Trophoblast cell (in vitro differentiated cells and primary cell): ENCODE measurements around the gene PTPN6.

Experiments used
- DNase-seq, 2 donors: peaks; one replicate each; pipeline ENCODE4 v3.0.0-alpha.2; 2016
- H2AFZ ChIP-seq: 2 replicates; pipeline ENCODE4 v1.6.1; 2013; ENCODE audit warnings: low read length, moderate library complexity, mild to moderate bottlenecking; ENCODE audit not compliant: insufficient read depth, poor library complexity
- H2AK5ac ChIP-seq: 2 replicates; pipeline ENCODE4 v1.6.1; 2013; ENCODE audit warnings: mild to moderate bottlenecking, low read length
- H2BK120ac ChIP-seq: 2 replicates; pipeline ENCODE4 v1.6.1; 2013; ENCODE audit warnings: low read length, mild to moderate bottlenecking, moderate library complexity; ENCODE audit not compliant: insufficient read depth, poor library complexity
- H2BK12ac ChIP-seq: 2 replicates; pipeline ENCODE4 v1.6.1; 2013; ENCODE audit warnings: mild to moderate bottlenecking, low read length, moderate library complexity
- H2BK5ac ChIP-seq: 2 replicates; pipeline ENCODE4 v1.6.1; 2013; ENCODE audit warnings: low read length, low read depth, moderate library complexity, mild to moderate bottlenecking; ENCODE audit not compliant: poor library complexity
- H3K14ac ChIP-seq: 2 replicates; pipeline ENCODE4 v1.6.1; 2013; ENCODE audit warnings: mild to moderate bottlenecking, low read length
- H3K18ac ChIP-seq: 2 replicates; pipeline ENCODE4 v1.6.1; 2013; ENCODE audit warnings: mild to moderate bottlenecking, low read length
- H3K23ac ChIP-seq: 2 replicates; pipeline ENCODE4 v1.6.1; 2013; ENCODE audit warnings: low read length
- H3K27ac ChIP-seq: 2 replicates; pipeline ENCODE4 v1.5.1; 2013; ENCODE audit warnings: low read depth, mild to moderate bottlenecking, inconsistent platforms, low read length, moderate library complexity
- H3K27me3 ChIP-seq: 2 replicates; pipeline ENCODE4 v1.6.1; 2013; ENCODE audit warnings: inconsistent platforms, mild to moderate bottlenecking, low read length, moderate library complexity; ENCODE audit not compliant: insufficient read depth
- H3K36me3 ChIP-seq, 2 experiments: 1 replicate in 1 of 2; 2 replicates in 1 of 2; pipeline ENCODE4 v1.6.1; 2013; ENCODE audit warnings: low read length in 2 of 2, mild to moderate bottlenecking in 2 of 2, moderate library complexity in 1 of 2; ENCODE audit not compliant: insufficient read depth in 2 of 2, control insufficient read depth in 1 of 2
- H3K4ac ChIP-seq: 2 replicates; pipeline ENCODE4 v1.6.1; 2013; ENCODE audit warnings: low read depth, mild to moderate bottlenecking, low read length, moderate library complexity
- H3K4me1 ChIP-seq, 2 experiments: 1 replicate in 1 of 2; 2 replicates in 1 of 2; pipeline ENCODE4 v1.6.1; 2013; ENCODE audit warnings: low read length in 2 of 2, mild to moderate bottlenecking in 2 of 2, moderate library complexity in 1 of 2; ENCODE audit not compliant: insufficient read depth in 2 of 2, control insufficient read depth in 1 of 2
- H3K4me2 ChIP-seq: 2 replicates; pipeline ENCODE4 v1.6.1; 2013; ENCODE audit warnings: inconsistent platforms, mild to moderate bottlenecking, low read length, moderate library complexity
- H3K4me3 ChIP-seq: 2 replicates; pipeline ENCODE4 v1.5.1; 2013; ENCODE audit warnings: mild to moderate bottlenecking, low read depth, low read length, inconsistent platforms
- H3K79me1 ChIP-seq: one replicate; pipeline ENCODE4 v1.6.1; 2013; ENCODE audit warnings: low read length
- H3K79me2 ChIP-seq: 2 replicates; pipeline ENCODE4 v1.6.1; 2013; ENCODE audit warnings: low read length, mild to moderate bottlenecking; ENCODE audit not compliant: control insufficient read depth, insufficient read depth, poor library complexity
- H3K9ac ChIP-seq: 2 replicates; pipeline ENCODE4 v1.6.1; 2013; ENCODE audit warnings: mild to moderate bottlenecking, low read length
- H3K9me3 ChIP-seq: 2 replicates; pipeline ENCODE4 v1.6.1; 2013; ENCODE audit warnings: low read depth, mild to moderate bottlenecking, control low read depth, inconsistent platforms, low read length; ENCODE audit not compliant: insufficient read depth
- H4K12ac ChIP-seq: 2 replicates; pipeline ENCODE4 v1.6.1; 2013; ENCODE audit warnings: low read depth, mild to moderate bottlenecking, low read length, moderate library complexity
- H4K8ac ChIP-seq: 2 replicates; pipeline ENCODE4 v1.6.1; 2013; ENCODE audit warnings: low read depth, mild to moderate bottlenecking, low read length, moderate library complexity
- H4K91ac ChIP-seq: one replicate; pipeline ENCODE4 v1.6.1; 2013; ENCODE audit warnings: low read depth, mild to moderate bottlenecking, low read length, moderate library complexity
- WGBS: extraction: QIAGEN DNeasy Blood & Tissue Kit; methylation state at CpG from one replicate; pipeline ENCODE4 v1.1.7; 2013; ENCODE audit warnings: missing lambda C conversion rate; ENCODE audit not compliant: insufficient read length, insufficient coverage; ENCODE audit errors: extremely low coverage; 5-methylcytosine and 5-hydroxymethylcytosine counted together

Gene PTPN6

DNA sequence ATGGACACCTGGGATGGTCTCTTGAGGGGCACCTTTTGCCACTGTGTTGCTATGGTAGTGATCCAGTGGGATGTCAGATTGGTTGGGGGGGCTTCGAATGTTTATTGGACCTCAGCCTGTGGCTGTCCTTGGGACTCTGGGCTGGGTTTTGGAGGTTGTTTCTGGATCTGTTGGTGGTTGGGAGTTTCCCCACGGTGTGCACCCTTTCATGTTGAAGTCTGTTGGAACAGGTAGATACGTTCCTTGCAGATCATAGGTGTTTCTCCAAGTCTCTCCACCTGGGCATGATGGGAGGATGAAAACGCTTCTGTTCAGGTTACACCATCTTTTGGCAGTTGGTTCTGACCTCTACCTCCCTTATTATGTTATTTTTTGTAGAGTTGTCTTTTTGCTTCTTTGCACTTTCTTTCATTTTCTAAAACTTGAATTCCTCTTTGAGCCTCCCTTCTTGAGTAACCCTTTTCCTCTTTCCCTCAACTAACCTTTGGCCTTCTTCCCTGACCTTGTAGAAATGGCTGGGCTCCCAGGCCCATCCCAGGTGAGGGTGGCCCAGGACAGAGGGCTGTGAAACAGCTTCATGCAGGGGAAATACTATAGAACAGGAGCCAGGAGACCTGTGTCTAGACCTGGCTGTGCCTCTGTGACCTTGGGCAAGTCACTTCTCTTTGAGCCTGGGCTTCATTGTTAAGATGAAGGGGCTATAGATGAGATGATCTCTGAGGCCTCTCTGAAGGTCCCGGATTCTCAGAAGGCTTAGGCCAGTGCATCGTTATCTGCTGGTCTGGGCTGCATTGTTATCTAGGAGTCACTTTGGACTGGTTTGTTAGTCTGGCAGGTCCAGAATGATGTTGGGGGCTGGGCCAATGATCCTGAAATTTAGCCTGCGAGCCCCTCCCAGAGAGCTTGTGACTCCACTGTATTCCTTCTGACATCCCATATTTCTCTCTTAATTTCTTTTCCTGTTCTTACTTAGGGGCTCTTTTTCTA lies 21.4 kb upstream of the PTPN6 start:
- no peak overlapping the region for H2BK120ac ChIP-seq
- H3K18ac ChIP-seq, result peak overlapping the region; percentile 35
- H3K36me3 ChIP-seq, result peaks cover 11 to 16% of the 10 kb centered on the region in 2 experiments
- no peak overlapping the region for H2BK5ac ChIP-seq
- no peak for DNase-seq
- H4K12ac ChIP-seq, result no peak overlapping the region
- peaks cover 32% of the 10 kb centered on the region for H3K79me2 ChIP-seq
- H4K91ac ChIP-seq, result peak overlapping the region; percentile 52
- peak overlapping the region; percentile 81 for H3K9ac ChIP-seq
- H3K27me3 ChIP-seq, result no peaks in the 10 kb centered on the region
- no peak overlapping the region for H2AFZ ChIP-seq
- peak overlapping the region; percentile 90 for H3K27ac ChIP-seq
- peak overlapping the region; percentile 76 for H3K4me3 ChIP-seq
- no CpG with 5 or more reads among the region's 7 CpGs for WGBS
- no peak overlapping the region for H3K23ac ChIP-seq
- H3K4ac ChIP-seq, result peak overlapping the region; percentile 82
- H2BK12ac ChIP-seq, result no peak overlapping the region
- peak overlapping the region; percentile 56 for H3K14ac ChIP-seq
- H4K8ac ChIP-seq, result peak overlapping the region; percentile 51
- peak overlapping the region; percentile 95 for H3K4me2 ChIP-seq
- H3K4me1 ChIP-seq, result peaks cover 31 to 35% of the 10 kb centered on the region in 2 experiments
- no peak overlapping the region for H2AK5ac ChIP-seq
- H3K9me3 ChIP-seq, result no peaks in the 10 kb centered on the region
- peaks cover 35% of the 10 kb centered on the region for H3K79me1 ChIP-seq

DNA sequence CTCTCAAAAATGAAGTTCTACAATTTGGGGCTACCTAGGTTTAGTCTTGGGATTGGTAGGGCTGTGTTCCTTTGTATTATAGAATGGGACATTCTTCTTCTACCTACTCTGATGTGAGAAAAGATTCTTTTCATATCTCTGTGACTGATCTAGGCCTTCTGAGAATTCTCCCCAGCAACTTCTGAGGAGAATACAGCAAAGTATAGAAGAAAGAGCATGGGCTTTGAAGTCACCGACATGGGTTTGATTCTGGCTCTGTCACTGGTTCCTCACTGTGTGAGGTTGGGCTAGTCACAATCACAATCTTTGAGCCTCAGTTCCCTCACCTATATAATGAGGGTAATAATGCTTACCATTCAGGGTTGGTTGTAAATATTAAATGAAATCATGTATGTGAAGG lies 18.4 kb upstream of the PTPN6 start:
- no peak overlapping the region for H3K4me3 ChIP-seq
- H3K27me3 ChIP-seq, result no peaks in the 10 kb centered on the region
- H3K4me2 ChIP-seq, result no peak overlapping the region
- H2BK12ac ChIP-seq, result no peak overlapping the region
- H3K79me1 ChIP-seq, result peaks cover 16% of the 10 kb centered on the region
- no peak overlapping the region for H3K18ac ChIP-seq
- H2BK5ac ChIP-seq, result no peak overlapping the region
- no peak overlapping the region for H3K23ac ChIP-seq
- H3K9ac ChIP-seq, result no peak overlapping the region
- no peak overlapping the region for H2BK120ac ChIP-seq
- H3K4ac ChIP-seq, result no peak overlapping the region
- peaks cover 24% of the 10 kb centered on the region for H3K79me2 ChIP-seq
- H4K8ac ChIP-seq, result no peak overlapping the region
- H3K36me3 ChIP-seq, result peaks cover 36 to 40% of the 10 kb centered on the region in 2 experiments
- no peaks in the 10 kb centered on the region for H3K9me3 ChIP-seq
- H2AK5ac ChIP-seq, result no peak overlapping the region
- H3K14ac ChIP-seq, result no peak overlapping the region
- WGBS, result no CpG with 5 or more reads among the region's 1 CpG
- H3K4me1 ChIP-seq, result peaks cover 10 to 15% of the 10 kb centered on the region in 2 experiments
- peak in 1 of 2 donors; percentile 60 for DNase-seq
- H3K27ac ChIP-seq, result no peak overlapping the region
- H4K91ac ChIP-seq, result no peak overlapping the region
- H4K12ac ChIP-seq, result no peak overlapping the region
- H2AFZ ChIP-seq, result no peak overlapping the region

- Histone ChIP-seq H3K18ac (no peak overlapping the region), H3K36me3 (peaks cover 45 to 49% of the 10 kb centered on the region in 2 experiments)
Observed at GRCh38 chr12:6934110-6934509, 17.0 kb upstream of the PTPN6 start.

GRCh38 chr12:6935371-6936193 lies 15.6 kb upstream of the PTPN6 start:
- H4K91ac ChIP-seq, result no peak overlapping the region
- H3K4ac ChIP-seq, result no peak overlapping the region
- DNase-seq, result no peak
- no peak overlapping the region for H2AFZ ChIP-seq
- no peak overlapping the region for H3K4me3 ChIP-seq
- no peak overlapping the region for H3K18ac ChIP-seq
- no peak overlapping the region for H2BK120ac ChIP-seq
- H3K9ac ChIP-seq, result no peak overlapping the region
- H4K12ac ChIP-seq, result no peak overlapping the region
- no peak overlapping the region for H4K8ac ChIP-seq
- H3K23ac ChIP-seq, result no peak overlapping the region
- H3K9me3 ChIP-seq, result no peaks in the 10 kb centered on the region
- no peak overlapping the region for H3K27ac ChIP-seq
- H3K4me2 ChIP-seq, result no peak overlapping the region
- no peak overlapping the region for H3K14ac ChIP-seq
- no peak overlapping the region for H2BK5ac ChIP-seq
- H3K27me3 ChIP-seq, result no peaks in the 10 kb centered on the region
- H2AK5ac ChIP-seq, result no peak overlapping the region
- no peak overlapping the region for H2BK12ac ChIP-seq
- H3K79me2 ChIP-seq, result peaks cover 8% of the 10 kb centered on the region
- H3K4me1 ChIP-seq, result peaks cover 5 to 9% of the 10 kb centered on the region in 2 experiments
- no CpG with 5 or more reads among the region's 14 CpGs for WGBS
- H3K36me3 ChIP-seq, result peaks cover 53 to 61% of the 10 kb centered on the region in 2 experiments
- H3K79me1 ChIP-seq, result peaks cover 8% of the 10 kb centered on the region

More at GRCh38 chr12:6934110-6934509, 17.0 kb upstream of the PTPN6 start:
- no peak overlapping the region for H2AFZ ChIP-seq
- no peak overlapping the region for H2BK12ac ChIP-seq
- H3K14ac ChIP-seq, result no peak overlapping the region
- no peak overlapping the region for H2AK5ac ChIP-seq
- peaks cover 16 to 19% of the 10 kb centered on the region in 2 experiments for H3K4me1 ChIP-seq
- H3K9me3 ChIP-seq, result no peaks in the 10 kb centered on the region
- peaks cover 17% of the 10 kb centered on the region for H3K79me2 ChIP-seq
- H3K4me2 ChIP-seq, result no peak overlapping the region
- H2BK120ac ChIP-seq, result no peak overlapping the region
- no peak overlapping the region for H3K23ac ChIP-seq
- H4K8ac ChIP-seq, result no peak overlapping the region
- WGBS, result no CpG with 5 or more reads among the region's 8 CpGs
- peaks cover 11% of the 10 kb centered on the region for H3K79me1 ChIP-seq
- H4K91ac ChIP-seq, result no peak overlapping the region
- no peak overlapping the region for H3K27ac ChIP-seq
- no peak overlapping the region for H3K4me3 ChIP-seq
- no peaks in the 10 kb centered on the region for H3K27me3 ChIP-seq
- H3K4ac ChIP-seq, result no peak overlapping the region
- no peak overlapping the region for H2BK5ac ChIP-seq
- peak overlapping the region; percentile 14 for H4K12ac ChIP-seq
- no peak overlapping the region for H3K9ac ChIP-seq
- no peak for DNase-seq
